Body of pancreas (tissue), 4 donors: ENCODE measurements around the gene ADGRG2. TPM values are rescaled to one million over a fixed set of nuclear protein-coding genes. Genes with fewer than 3 reads are reported as not detected.

Experiments used
- ATAC-seq: fragments of 150-250 bp; one replicate; pipeline ENCODE4 v1.9.1; 2016
- DNase-seq, 4 donors: peaks; one replicate each; pipeline ENCODE4 v3.0.0-alpha.2; 2019
- H3K27ac ChIP-seq, 4 donors: fragments of 200-600 bp; sonication (generic); 1 replicate in 3 of 4; 2 replicates in 1 of 4; pipeline versions ENCODE4 v1.5.1 to v1.6.1; 2016 to 2019; ENCODE audit warnings: mild to moderate bottlenecking in 1 of 4, mixed read lengths in 1 of 4, moderate library complexity in 1 of 4
- H3K27me3 ChIP-seq, 2 donors: fragments of 200-600 bp; sonication (generic); one replicate each; pipeline ENCODE4 v1.6.0; 2016; ENCODE audit warnings: mild to moderate bottlenecking in 1 of 2
- H3K36me3 ChIP-seq, 2 donors: fragments of 200-600 bp; sonication (generic); replicated peaks in 1 of 2; 2 replicates each; pipeline ENCODE4 v1.5.1; 2016; ENCODE audit warnings: low read depth in 2 of 2; ENCODE audit not compliant: insufficient read depth in 1 of 2
- H3K4me1 ChIP-seq: fragments of 200-600 bp; sonication (generic); one replicate; pipeline ENCODE4 v1.6.0; 2016
- H3K4me3 ChIP-seq, 2 donors: fragments of 200-600 bp; sonication (generic); 1 replicate in 1 of 2; 2 replicates in 1 of 2; pipeline ENCODE4 v1.5.1; 2016 to 2019
- H3K9me3 ChIP-seq, 3 donors: fragments of 200-600 bp; sonication (generic); 1 replicate in 2 of 3; 2 replicates in 1 of 3; pipeline ENCODE4 v1.5.1; 2016
- POLR2A ChIP-seq, 3 donors: fragments of 450-650 bp; IDR thresholded peaks; one replicate each; pipeline ENCODE4 v1.6.1; 2016; ENCODE audit warnings: antibody characterized with exemption in 3 of 3, mild to moderate bottlenecking in 2 of 3
- WGBS, 2 donors: methylation state at CpG; one replicate each; pipeline ENCODE4 v1.1.5; 2017; 5-methylcytosine and 5-hydroxymethylcytosine counted together
- intact Hi-C: fragments of 100-400 bp; cut with DNase I; formaldehyde crosslinking; loops from one replicate; pipeline ENCODE4 v1.15.1; 2023
- total RNA-seq, 2 donors: library from RNA; depleted of rRNA; stranded (reverse); fragments of >200 nt; gene quantifications; one replicate each; pipeline ENCODE4 v1.1.0, GENCODE V29; 2016
- TF ChIP-seq, protein P1 (sequence below), 7 experiments: fragments of 450-650 bp in 4 of 7; fragments of 200-600 bp in 3 of 7; sonication (generic) in 3 of 7; IDR thresholded peaks; one replicate each; pipeline ENCODE4 v1.5.1; 2016 to 2019; ENCODE audit warnings: antibody characterized with exemption in 7 of 7

ADGRG2 gene
- total RNA-seq, 2 donors from 2014 or later, result 0.66 to 1.0 TPM

DNA sequence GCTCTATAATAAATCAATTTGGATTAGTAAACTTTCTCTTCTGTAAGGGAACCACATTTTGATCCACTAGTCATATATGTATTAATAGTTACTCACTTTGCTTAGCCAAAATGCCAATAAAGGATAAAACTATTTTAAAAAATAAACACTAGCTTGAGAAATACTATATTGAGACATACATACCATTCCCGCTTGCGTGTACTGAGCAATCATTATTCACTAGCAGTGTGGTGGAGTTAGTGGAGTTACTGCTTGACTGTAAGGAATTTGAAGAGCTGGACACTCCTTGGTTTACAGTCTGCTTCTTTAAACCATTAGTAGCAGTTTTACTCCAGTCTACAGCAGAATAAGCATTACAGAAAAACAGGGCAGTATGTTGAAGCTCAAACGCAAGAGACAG lies 127.6 kb downstream of the ADGRG2 start:
- ATAC-seq (no peak), DNase-seq (no peak)
- intact Hi-C loops, result no loop called here
- Histone ChIP-seq H3K27ac (no peak overlapping the region), H3K4me1 (peaks cover 6% of the 10 kb centered on the region), H3K36me3 (no peaks in the 10 kb centered on the region), H3K27me3 (no peaks in the 10 kb centered on the region), H3K9me3 (no peaks in the 10 kb centered on the region), H3K4me3 (no peak overlapping the region)
- no peak for TF ChIP-seq POLR2A (IDR thresholded peaks at IDR 0.05)
- TF ChIP-seq, protein P1, sequence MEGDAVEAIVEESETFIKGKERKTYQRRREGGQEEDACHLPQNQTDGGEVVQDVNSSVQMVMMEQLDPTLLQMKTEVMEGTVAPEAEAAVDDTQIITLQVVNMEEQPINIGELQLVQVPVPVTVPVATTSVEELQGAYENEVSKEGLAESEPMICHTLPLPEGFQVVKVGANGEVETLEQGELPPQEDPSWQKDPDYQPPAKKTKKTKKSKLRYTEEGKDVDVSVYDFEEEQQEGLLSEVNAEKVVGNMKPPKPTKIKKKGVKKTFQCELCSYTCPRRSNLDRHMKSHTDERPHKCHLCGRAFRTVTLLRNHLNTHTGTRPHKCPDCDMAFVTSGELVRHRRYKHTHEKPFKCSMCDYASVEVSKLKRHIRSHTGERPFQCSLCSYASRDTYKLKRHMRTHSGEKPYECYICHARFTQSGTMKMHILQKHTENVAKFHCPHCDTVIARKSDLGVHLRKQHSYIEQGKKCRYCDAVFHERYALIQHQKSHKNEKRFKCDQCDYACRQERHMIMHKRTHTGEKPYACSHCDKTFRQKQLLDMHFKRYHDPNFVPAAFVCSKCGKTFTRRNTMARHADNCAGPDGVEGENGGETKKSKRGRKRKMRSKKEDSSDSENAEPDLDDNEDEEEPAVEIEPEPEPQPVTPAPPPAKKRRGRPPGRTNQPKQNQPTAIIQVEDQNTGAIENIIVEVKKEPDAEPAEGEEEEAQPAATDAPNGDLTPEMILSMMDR (IDR thresholded peaks at IDR 0.05), result no peak
- WGBS, 2 donors, result 78 to 87% methylated on average over 3 of the region's 3 CpGs

DNA sequence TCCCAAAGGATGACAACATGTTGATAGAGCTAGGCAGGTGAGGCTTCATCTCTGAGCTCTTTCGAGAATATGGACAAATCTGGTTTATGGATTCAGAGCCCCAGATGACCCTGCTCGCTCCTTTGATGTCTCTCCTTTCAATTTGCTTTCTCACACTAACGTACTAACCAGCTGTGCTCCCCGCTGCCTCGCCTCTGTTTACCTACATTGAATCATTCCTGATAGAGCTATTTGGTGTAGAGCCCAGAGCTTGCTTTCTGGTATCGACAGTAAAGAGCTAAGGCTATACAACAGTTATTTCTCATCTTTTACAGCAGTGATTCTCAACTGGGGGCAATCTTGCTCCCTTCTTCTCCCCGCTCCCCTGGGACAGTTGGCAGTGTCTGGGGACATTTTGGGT lies 129.4 kb downstream of the ADGRG2 start:
- peak; percentile 30 to 65 (median 52) for DNase-seq
- no peaks in the 10 kb centered on the region for H3K36me3 ChIP-seq
- WGBS, 2 donors, result 30% methylated on average over 6 to 7 of the region's 7 CpGs
- H3K27me3 ChIP-seq, result no peaks in the 10 kb centered on the region
- ATAC-seq, result peak; percentile 78
- H3K4me3 ChIP-seq, result no peak overlapping the region
- TF ChIP-seq, protein P1 (IDR thresholded peaks at IDR 0.05), result no peak
- no peak for TF ChIP-seq POLR2A (IDR thresholded peaks at IDR 0.05)
- H3K27ac ChIP-seq, result no peak overlapping the region
- H3K9me3 ChIP-seq, result no peaks in the 10 kb centered on the region
- H3K4me1 ChIP-seq, result peaks cover 6% of the 10 kb centered on the region
- intact Hi-C loops, result no loop called here

DNA sequence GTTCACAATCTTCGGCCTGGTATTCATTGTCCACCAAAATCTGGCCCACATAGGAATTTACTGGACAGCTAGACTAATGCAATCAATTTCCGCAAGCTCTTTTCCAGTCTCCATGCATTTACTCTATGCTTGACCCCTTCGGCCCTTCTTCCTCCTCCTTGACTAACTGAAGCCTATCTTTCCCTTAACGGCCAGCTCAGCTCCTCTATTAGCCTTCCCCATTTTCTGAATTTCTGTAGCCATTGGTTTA lies 137.2 kb downstream of the ADGRG2 start:
- DNase-seq (no peak), ATAC-seq (no peak)
- 0 to 1% methylated on average over 3 to 4 of the region's 4 CpGs for WGBS, 2 donors
- Histone ChIP-seq H3K4me1 (peaks cover 30% of the 10 kb centered on the region), H3K27ac (peak overlapping the region; percentile 82 to 97 (median 92)), H3K27me3 (no peaks in the 10 kb centered on the region), H3K36me3 (no peaks in the 10 kb centered on the region), H3K4me3 (peak overlapping the region in 1 of 2 donors; percentile 39), H3K9me3 (no peaks in the 10 kb centered on the region)
- intact Hi-C loops, result no loop called here
- no peak for TF ChIP-seq POLR2A (IDR thresholded peaks at IDR 0.05)
- TF ChIP-seq, protein P1 (IDR thresholded peaks at IDR 0.05), result no peak

DNA sequence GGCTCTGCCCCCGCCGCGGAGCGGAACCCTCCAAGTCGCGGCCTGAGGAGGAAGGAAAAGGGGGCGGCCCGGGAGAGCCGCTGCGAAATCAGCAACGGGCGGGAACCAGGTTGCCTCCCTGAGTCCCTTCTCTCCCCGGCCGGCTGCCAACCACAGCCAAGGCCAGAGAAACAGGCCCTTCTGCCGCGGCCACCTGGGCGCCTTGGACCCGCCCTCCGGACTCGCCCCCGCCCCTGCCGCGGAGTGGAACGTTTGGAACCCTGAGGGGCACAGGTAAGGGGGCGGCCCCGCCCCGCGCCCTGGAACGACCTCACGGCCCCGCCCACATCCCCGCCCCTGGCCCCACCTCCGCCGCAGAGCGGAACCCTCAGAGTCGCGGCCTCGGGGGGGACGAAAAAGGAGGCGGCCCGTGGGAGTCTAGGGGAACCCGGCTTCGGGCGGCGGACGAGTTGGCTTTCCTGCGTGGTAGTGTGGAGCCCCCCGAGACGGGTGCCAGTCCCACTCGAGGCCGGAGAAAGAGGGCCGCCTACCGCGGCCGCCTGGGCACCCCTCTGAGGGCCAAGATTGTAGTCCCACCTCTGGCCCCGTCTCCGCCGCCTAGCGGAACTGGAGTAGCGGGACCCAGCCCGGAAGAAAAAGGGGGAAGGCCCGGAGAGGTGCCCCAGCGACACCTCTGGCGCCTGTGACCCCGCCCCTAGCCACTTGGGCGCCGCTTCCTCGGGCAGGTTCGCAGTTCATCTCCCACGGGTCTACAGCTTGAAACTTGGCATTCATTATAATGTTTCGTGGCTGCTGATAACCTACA lies 137.7 kb downstream of the ADGRG2 start:
- H3K36me3 ChIP-seq, result no peaks in the 10 kb centered on the region
- TF ChIP-seq, protein P1 (IDR thresholded peaks at IDR 0.05), result peak in 6 of 7 experiments; percentile 36 to 78 (median 69)
- peak; percentile 47 to 67 (median 65) for TF ChIP-seq POLR2A (IDR thresholded peaks at IDR 0.05)
- no peaks in the 10 kb centered on the region for H3K9me3 ChIP-seq
- no peaks in the 10 kb centered on the region for H3K27me3 ChIP-seq
- intact Hi-C loops, result no loop called here
- H3K27ac ChIP-seq, result peak overlapping the region; percentile 82 to 97 (median 92)
- peak; percentile 86 to 91 (median 88) for DNase-seq
- peak; percentile 94 for ATAC-seq
- 0% methylated on average over 51 of the region's 71 CpGs; no CpG with 5 or more reads in 1 of the 2 donors for WGBS, 2 donors
- H3K4me1 ChIP-seq, result peaks cover 34% of the 10 kb centered on the region
- H3K4me3 ChIP-seq, result peak overlapping the region; percentile 3 to 39
